ENCODE results near the gene S1PR4. TPM values are rescaled to one million over a fixed set of nuclear protein-coding genes. Genes with fewer than 3 reads are reported as not detected.

The S1PR4 gene
- total and polyA plus RNA-seq, 2 experiments from 2014 or later = 0.24 TPM; not detected in 1

DNA sequence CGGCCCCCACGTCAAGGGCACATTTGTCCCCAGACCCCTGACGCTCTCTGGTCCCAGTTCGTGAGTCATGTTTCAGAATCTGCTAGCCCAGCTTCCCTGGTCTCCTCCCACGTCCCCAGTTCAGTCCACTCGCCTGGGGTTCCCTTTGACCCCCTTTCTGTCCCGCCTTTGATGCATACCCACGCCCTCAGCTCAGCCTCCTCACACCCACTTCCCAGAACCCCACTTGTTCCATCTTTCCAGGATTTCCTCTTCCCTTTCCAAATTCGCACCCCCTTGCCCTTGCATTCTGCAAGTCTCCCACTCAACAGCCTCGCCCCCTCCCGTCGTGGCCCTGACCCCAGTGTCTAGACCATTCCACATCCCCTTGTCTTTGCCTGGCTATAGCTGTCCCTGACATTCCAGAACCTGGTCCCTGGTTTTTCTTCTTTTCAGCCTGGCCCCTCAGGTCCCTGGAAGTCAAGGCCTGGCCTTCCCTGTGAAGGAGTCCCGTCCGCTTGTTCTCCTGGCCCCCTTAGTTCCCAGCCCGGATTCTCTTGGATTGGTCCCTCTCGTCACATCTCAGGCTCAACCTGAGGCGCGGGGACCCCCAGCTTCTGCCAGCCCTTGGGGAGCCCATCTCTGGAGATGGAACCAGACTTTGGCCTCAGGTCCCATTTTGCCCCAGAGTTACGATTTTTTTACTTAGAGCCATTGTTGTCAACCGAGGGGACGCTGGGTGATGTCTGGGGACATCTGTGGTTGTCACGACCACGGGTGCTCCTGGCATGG lies 8.5 kb downstream of the S1PR4 start:
- Histone ChIP-seq H3K4me1 (ENCODE audit: insufficient read depth) (peaks cover 6% of the 10 kb centered on the region; the same call in 1 of the 2 replicates), H3K27ac (ENCODE audit: low read depth) (no peak overlapping the region), H3K36me3 (ENCODE audit: insufficient read depth) (no peaks in the 10 kb centered on the region), H2AFZ (no peak overlapping the region), H3F3A (replicated peaks; ENCODE audit: low read depth) (no peaks in the 10 kb centered on the region), H3K4me2 (peak overlapping the region; percentile 93), H4K20me1 (replicated peaks; ENCODE audit: insufficient read depth) (peaks cover 16% of the 10 kb centered on the region), H3K79me2 (replicated peaks; ENCODE audit: insufficient read depth) (peaks cover 56% of the 10 kb centered on the region), H3K27me3 (ENCODE audit: insufficient read depth) (no peaks in the 10 kb centered on the region), H3K4me3 (peak overlapping the region; percentile 62), H3K9me2 (ENCODE audit: insufficient read depth) (no peaks in the 10 kb centered on the region)
- peaks cover 4% of the 10 kb centered on the region; the same call in 2 of the 3 replicates for H3K36me3 Mint-ChIP-seq (ENCODE audit: low read depth)
- ATAC-seq (no peak), DNase-seq (ENCODE audit: low spot score) (no peak)
- peaks cover 18% of the 10 kb centered on the region for H3K27me3 Mint-ChIP-seq (ENCODE audit: insufficient read depth, low read depth, poor library complexity)
- H3K4me1 Mint-ChIP-seq = peaks cover 22% of the 10 kb centered on the region
- peak overlapping the region; percentile 91 for H3K27ac Mint-ChIP-seq
- peak overlapping the region; percentile 91 for H3K4me3 Mint-ChIP-seq
- TF ChIP-seq NANOG (IDR thresholded peaks at IDR 0.05; ENCODE audit: borderline replicate concordance) (no peak), STAT1 (IDR thresholded peaks at IDR 0.05; ENCODE audit: unreplicated experiment) (no peak), POLR2AphosphoS5 (IDR thresholded peaks at IDR 0.05; ENCODE audit: low read depth) (no peak), ZNF114 (CRISPR knock-in tag; IDR thresholded peaks at IDR 0.05) (no peak), ZNF331 (CRISPR knock-in tag; IDR thresholded peaks at IDR 0.05; ENCODE audit: low read depth) (no peak), CREB1 (CRISPR knock-in tag; IDR thresholded peaks at IDR 0.05; ENCODE audit: low read depth) (no peak)
- TF ChIP-seq, protein P1, sequence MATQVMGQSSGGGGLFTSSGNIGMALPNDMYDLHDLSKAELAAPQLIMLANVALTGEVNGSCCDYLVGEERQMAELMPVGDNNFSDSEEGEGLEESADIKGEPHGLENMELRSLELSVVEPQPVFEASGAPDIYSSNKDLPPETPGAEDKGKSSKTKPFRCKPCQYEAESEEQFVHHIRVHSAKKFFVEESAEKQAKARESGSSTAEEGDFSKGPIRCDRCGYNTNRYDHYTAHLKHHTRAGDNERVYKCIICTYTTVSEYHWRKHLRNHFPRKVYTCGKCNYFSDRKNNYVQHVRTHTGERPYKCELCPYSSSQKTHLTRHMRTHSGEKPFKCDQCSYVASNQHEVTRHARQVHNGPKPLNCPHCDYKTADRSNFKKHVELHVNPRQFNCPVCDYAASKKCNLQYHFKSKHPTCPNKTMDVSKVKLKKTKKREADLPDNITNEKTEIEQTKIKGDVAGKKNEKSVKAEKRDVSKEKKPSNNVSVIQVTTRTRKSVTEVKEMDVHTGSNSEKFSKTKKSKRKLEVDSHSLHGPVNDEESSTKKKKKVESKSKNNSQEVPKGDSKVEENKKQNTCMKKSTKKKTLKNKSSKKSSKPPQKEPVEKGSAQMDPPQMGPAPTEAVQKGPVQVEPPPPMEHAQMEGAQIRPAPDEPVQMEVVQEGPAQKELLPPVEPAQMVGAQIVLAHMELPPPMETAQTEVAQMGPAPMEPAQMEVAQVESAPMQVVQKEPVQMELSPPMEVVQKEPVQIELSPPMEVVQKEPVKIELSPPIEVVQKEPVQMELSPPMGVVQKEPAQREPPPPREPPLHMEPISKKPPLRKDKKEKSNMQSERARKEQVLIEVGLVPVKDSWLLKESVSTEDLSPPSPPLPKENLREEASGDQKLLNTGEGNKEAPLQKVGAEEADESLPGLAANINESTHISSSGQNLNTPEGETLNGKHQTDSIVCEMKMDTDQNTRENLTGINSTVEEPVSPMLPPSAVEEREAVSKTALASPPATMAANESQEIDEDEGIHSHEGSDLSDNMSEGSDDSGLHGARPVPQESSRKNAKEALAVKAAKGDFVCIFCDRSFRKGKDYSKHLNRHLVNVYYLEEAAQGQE (IDR thresholded peaks at IDR 0.05; ENCODE audit: unreplicated experiment) = no peak
- H3K9me3 Mint-ChIP-seq = no peaks in the 10 kb centered on the region

DNA sequence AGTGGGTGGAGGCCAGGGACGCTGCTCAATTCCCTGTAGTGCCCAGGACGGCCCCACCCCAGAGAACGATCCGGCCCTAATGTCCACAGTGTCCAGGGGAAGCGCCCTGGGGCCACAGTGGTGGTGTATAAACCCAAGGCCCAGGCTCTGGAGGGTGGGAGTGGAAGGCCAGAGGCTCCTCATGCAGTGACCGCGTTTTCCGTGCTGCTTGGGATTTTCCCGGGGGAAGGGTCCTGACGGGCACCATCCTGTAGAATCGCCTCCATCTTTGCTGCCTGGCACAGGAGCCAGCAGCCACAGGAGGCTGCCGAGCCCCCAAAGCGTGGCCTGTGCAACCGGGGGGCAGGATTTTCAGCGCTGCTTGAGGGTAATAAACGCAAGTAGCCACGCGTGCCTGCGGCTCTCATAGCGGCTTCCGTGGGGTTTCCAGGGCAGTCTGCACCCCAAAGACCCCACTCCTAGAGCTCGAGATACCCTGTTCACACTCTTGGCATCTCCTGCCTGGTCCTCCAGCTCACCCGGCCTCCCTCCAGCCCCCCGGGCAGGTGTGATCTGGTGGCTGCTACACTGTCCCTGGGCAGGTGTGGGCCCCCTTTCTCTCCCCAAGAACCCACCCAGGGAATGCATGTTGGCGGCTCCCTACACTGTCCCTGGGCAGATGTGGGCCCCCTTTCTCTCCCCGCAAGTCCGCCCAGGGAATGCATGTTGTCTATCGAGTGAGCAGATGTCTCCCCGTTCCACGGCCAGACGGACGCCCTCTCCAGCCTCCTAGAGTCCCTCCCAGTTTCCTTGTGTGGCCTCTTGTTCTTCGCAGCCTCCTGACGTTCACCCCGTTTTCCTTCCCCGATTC lies 9.3 kb downstream of the S1PR4 start:
- Histone ChIP-seq H2AFZ (no peak overlapping the region), H3K27me3 (ENCODE audit: insufficient read depth) (no peaks in the 10 kb centered on the region), H4K20me1 (replicated peaks; ENCODE audit: insufficient read depth) (peaks cover 16% of the 10 kb centered on the region), H3K36me3 (ENCODE audit: insufficient read depth) (no peaks in the 10 kb centered on the region), H3K79me2 (replicated peaks; ENCODE audit: insufficient read depth) (peaks cover 56% of the 10 kb centered on the region), H3K27ac (ENCODE audit: low read depth) (no peak overlapping the region), H3K4me3 (no peak overlapping the region; the same call in 1 of the 2 replicates), H3K4me2 (peak overlapping the region; percentile 93; the same call in 1 of the 2 replicates), H3K9me2 (ENCODE audit: insufficient read depth) (no peaks in the 10 kb centered on the region), H3K4me1 (ENCODE audit: insufficient read depth) (peaks cover 6% of the 10 kb centered on the region; the same call in 1 of the 2 replicates), H3F3A (replicated peaks; ENCODE audit: low read depth) (no peaks in the 10 kb centered on the region)
- peaks cover 18% of the 10 kb centered on the region for H3K27me3 Mint-ChIP-seq (ENCODE audit: insufficient read depth, low read depth, poor library complexity)
- H3K4me1 Mint-ChIP-seq = peaks cover 22% of the 10 kb centered on the region
- DNase-seq (ENCODE audit: low spot score) (no peak), ATAC-seq (no peak)
- H3K27ac Mint-ChIP-seq = no peak overlapping the region
- H3K4me3 Mint-ChIP-seq = peak overlapping the region; percentile 91; the same call in 2 of the 3 replicates
- H3K36me3 Mint-ChIP-seq (ENCODE audit: low read depth) = peaks cover 4% of the 10 kb centered on the region; the same call in 2 of the 3 replicates
- H3K9me3 Mint-ChIP-seq = no peaks in the 10 kb centered on the region
- no peak for TF ChIP-seq EZH2phosphoT487 (IDR thresholded peaks at IDR 0.05; ENCODE audit: unreplicated experiment)
- no peak for TF ChIP-seq STAT1 (IDR thresholded peaks at IDR 0.05; ENCODE audit: unreplicated experiment)
- no peak for TF ChIP-seq ZNF331 (CRISPR knock-in tag; IDR thresholded peaks at IDR 0.05; ENCODE audit: low read depth)
- TF ChIP-seq CREB1 (CRISPR knock-in tag; IDR thresholded peaks at IDR 0.05; ENCODE audit: low read depth) = no peak
- TF ChIP-seq, protein P1 (IDR thresholded peaks at IDR 0.05; ENCODE audit: unreplicated experiment) = no peak
- TF ChIP-seq POLR2AphosphoS5 (IDR thresholded peaks at IDR 0.05; ENCODE audit: low read depth) = no peak
- TF ChIP-seq, protein P2, sequence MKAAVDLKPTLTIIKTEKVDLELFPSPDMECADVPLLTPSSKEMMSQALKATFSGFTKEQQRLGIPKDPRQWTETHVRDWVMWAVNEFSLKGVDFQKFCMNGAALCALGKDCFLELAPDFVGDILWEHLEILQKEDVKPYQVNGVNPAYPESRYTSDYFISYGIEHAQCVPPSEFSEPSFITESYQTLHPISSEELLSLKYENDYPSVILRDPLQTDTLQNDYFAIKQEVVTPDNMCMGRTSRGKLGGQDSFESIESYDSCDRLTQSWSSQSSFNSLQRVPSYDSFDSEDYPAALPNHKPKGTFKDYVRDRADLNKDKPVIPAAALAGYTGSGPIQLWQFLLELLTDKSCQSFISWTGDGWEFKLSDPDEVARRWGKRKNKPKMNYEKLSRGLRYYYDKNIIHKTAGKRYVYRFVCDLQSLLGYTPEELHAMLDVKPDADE (IDR thresholded peaks at IDR 0.05) = no peak
- TF ChIP-seq, protein P3, sequence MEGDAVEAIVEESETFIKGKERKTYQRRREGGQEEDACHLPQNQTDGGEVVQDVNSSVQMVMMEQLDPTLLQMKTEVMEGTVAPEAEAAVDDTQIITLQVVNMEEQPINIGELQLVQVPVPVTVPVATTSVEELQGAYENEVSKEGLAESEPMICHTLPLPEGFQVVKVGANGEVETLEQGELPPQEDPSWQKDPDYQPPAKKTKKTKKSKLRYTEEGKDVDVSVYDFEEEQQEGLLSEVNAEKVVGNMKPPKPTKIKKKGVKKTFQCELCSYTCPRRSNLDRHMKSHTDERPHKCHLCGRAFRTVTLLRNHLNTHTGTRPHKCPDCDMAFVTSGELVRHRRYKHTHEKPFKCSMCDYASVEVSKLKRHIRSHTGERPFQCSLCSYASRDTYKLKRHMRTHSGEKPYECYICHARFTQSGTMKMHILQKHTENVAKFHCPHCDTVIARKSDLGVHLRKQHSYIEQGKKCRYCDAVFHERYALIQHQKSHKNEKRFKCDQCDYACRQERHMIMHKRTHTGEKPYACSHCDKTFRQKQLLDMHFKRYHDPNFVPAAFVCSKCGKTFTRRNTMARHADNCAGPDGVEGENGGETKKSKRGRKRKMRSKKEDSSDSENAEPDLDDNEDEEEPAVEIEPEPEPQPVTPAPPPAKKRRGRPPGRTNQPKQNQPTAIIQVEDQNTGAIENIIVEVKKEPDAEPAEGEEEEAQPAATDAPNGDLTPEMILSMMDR (conservative IDR thresholded peaks at IDR 0.05; ENCODE audit: low read depth in 2 of 2) = no peak
- TF ChIP-seq NANOG (IDR thresholded peaks at IDR 0.05; ENCODE audit: borderline replicate concordance) = no peak

Measured in GM23338 (cell line).